Lower leg skin (tissue), 3 donors: ENCODE data around the gene FGD4.

ENCODE experiments used
- POLR2A ChIP-seq, 2 donors: fragments of 450-650 bp; IDR thresholded peaks; one replicate each; pipeline ENCODE4 v1.6.1; 2016 to 2017; ENCODE audit warnings: antibody characterized with exemption in 2 of 2, mild to moderate bottlenecking in 1 of 2, moderate library complexity in 1 of 2
- TF ChIP-seq, protein P1 (sequence below), 3 donors: fragments of 450-650 bp; IDR thresholded peaks; one replicate each; pipeline ENCODE4 v1.5.1; 2016; ENCODE audit warnings: antibody characterized with exemption in 3 of 3, mild to moderate bottlenecking in 3 of 3, moderate library complexity in 2 of 3

DNA sequence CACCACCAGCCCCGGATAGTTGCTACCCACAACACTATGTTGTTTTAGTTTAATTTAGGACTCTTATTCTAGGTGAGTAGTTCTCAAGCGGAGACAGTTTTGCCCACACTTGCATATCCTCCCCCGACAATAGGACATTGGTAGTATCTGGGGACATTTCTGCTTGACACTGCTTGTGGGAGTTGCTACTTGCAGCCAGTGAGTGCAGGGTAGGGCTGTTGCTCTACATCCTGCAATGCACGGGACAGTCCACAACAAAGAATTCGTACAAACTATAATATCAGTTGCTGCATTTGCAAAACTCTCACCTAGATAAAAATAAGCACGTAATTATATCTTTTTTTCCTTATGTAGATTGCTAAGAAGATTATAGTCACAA, 167.9 kb downstream of the FGD4 start:
- TF ChIP-seq, protein P1, sequence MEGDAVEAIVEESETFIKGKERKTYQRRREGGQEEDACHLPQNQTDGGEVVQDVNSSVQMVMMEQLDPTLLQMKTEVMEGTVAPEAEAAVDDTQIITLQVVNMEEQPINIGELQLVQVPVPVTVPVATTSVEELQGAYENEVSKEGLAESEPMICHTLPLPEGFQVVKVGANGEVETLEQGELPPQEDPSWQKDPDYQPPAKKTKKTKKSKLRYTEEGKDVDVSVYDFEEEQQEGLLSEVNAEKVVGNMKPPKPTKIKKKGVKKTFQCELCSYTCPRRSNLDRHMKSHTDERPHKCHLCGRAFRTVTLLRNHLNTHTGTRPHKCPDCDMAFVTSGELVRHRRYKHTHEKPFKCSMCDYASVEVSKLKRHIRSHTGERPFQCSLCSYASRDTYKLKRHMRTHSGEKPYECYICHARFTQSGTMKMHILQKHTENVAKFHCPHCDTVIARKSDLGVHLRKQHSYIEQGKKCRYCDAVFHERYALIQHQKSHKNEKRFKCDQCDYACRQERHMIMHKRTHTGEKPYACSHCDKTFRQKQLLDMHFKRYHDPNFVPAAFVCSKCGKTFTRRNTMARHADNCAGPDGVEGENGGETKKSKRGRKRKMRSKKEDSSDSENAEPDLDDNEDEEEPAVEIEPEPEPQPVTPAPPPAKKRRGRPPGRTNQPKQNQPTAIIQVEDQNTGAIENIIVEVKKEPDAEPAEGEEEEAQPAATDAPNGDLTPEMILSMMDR (IDR thresholded peaks at IDR 0.05): no peak
- TF ChIP-seq POLR2A (IDR thresholded peaks at IDR 0.05): no peak
